Endometrium (tissue), 2 donors: ENCODE data around the gene HORMAD2.
"Not testable (repeated sequence)": the region's sequence is repeated elsewhere in the genome, so short reads cannot be mapped to it uniquely, and the experiment has no call there.

Experiments used
- FAIRE-seq: peaks from 2 replicates; lab custom pipeline; 2012; peaks lifted over from hg19 to GRCh38; lab: Jason Lieb, UNC
- donor health status: control.
- donor health status: control.

HORMAD2 gene

GRCh38 chr22:30192427-30192826 is 112.2 kb downstream of the HORMAD2 start:
- FAIRE-seq = no peak

- no peak for FAIRE-seq
These were observed 112.9 kb downstream of the HORMAD2 start for GRCh38 chr22:30193031-30193775.

GRCh38 chr22:30195245-30196140 is 115.2 kb downstream of the HORMAD2 start:
- no peak for FAIRE-seq

GRCh38 chr22:30196141-30196879 is 116.0 kb downstream of the HORMAD2 start:
- FAIRE-seq = peak; percentile 75

GRCh38 chr22:30196880-30197336 is 116.6 kb downstream of the HORMAD2 start:
- no peak for FAIRE-seq

- FAIRE-seq = no peak
These were observed 117.1 kb downstream of the HORMAD2 start for GRCh38 chr22:30197389-30197788.

GRCh38 chr22:30198152-30198825 is 118.0 kb downstream of the HORMAD2 start:
- FAIRE-seq = no peak

- FAIRE-seq = no peak
These were observed 118.7 kb downstream of the HORMAD2 start for GRCh38 chr22:30198921-30199320.

GRCh38 chr22:30200905-30201304 is 120.6 kb downstream of the HORMAD2 start:
- FAIRE-seq = not testable (repeated sequence)

- no peak for FAIRE-seq
These were observed 121.7 kb downstream of the HORMAD2 start for GRCh38 chr22:30201945-30202344.

GRCh38 chr22:30202531-30203006 is 122.3 kb downstream of the HORMAD2 start:
- peak; percentile 39 for FAIRE-seq

GRCh38 chr22:30204015-30204741 is 123.9 kb downstream of the HORMAD2 start:
- no peak for FAIRE-seq

GRCh38 chr22:30204742-30205111 is 124.5 kb downstream of the HORMAD2 start:
- FAIRE-seq = no peak

GRCh38 chr22:30205281-30206115 is 125.2 kb downstream of the HORMAD2 start:
- FAIRE-seq = no peak

- FAIRE-seq = no peak
These were observed 126.7 kb downstream of the HORMAD2 start for GRCh38 chr22:30206944-30207343.

GRCh38 chr22:30208631-30209603 is 128.7 kb downstream of the HORMAD2 start:
- FAIRE-seq = no peak

- no peak for FAIRE-seq
These were observed 129.4 kb downstream of the HORMAD2 start for GRCh38 chr22:30209642-30210041.

- no peak for FAIRE-seq
These were observed 130.1 kb downstream of the HORMAD2 start for GRCh38 chr22:30210235-30210909.
